Hepatocyte (in vitro differentiated cells): ENCODE results near the gene TNNI3.

ENCODE experiments used
- CTCF ChIP-seq: fragments of 200-600 bp; sonication (generic); IDR thresholded peaks from 2 replicates; pipeline ENCODE4 v1.5.1; 2016; ENCODE audit warnings: antibody characterized with exemption, mild to moderate bottlenecking; ENCODE audit not compliant: poor library complexity
- EZH2 ChIP-seq: fragments of 200-600 bp; sonication (generic); IDR thresholded peaks from 2 replicates; pipeline ENCODE4 v1.6.1; 2016; ENCODE audit warnings: antibody characterized with exemption, mild to moderate bottlenecking, borderline replicate concordance
- EZH2phosphoT487 ChIP-seq: fragments of 200-600 bp; sonication (generic); IDR thresholded peaks from one replicate; pipeline ENCODE4 v1.6.1; 2018; ENCODE audit warnings: antibody characterized with exemption, mild to moderate bottlenecking, low read depth, moderate library complexity; ENCODE audit not compliant: unreplicated experiment, severe bottlenecking

GRCh38 chr19:55116232-55116858 lies 41.2 kb downstream of the TNNI3 start:
- TF ChIP-seq CTCF (no peak), EZH2phosphoT487 (no peak), EZH2 (no peak)
